Placental epithelial cell (primary cell): ENCODE data around the gene GGTA1. TPM values are rescaled to one million over a fixed set of nuclear protein-coding genes. Genes with fewer than 3 reads are reported as not detected.

Source experiments
- total RNA-seq: library from RNA; depleted of rRNA; stranded (reverse); fragments of >200 nt; gene quantifications from 2 replicates; pipeline ENCODE4 v1.2.3, GENCODE V29; 2012

GGTA1 gene
- total RNA-seq = not detected in 2 replicates

GRCh38 chr9:121499427-121500164, at the start of gene GGTA1:
TSS of gene GGTA1 (minus strand) at chr9:121499844. CDS start at chr9:121467922, 31,922 bp downstream.

Other genes with a start within 250 kb of the GGTA1 start
- gene GSN, start 231.7 kb downstream of the GGTA1 start, total RNA-seq = 682 and 744 TPM in 2 replicates
- gene STOM, start 129.6 kb downstream of the GGTA1 start, total RNA-seq = 27.1 and 29.4 TPM in 2 replicates
- gene DAB2IP, start 151.8 kb upstream of the GGTA1 start, total RNA-seq = 9.0 and 14.5 TPM in 2 replicates